Activated T-cell treated with anti-CD3 and anti-CD28 coated beads for 4 hours (primary cell): ENCODE results near the gene ANXA8L1.
"Not testable (repeated sequence)": the region's sequence is repeated elsewhere in the genome, so short reads cannot be mapped to it uniquely, and the experiment has no call there.

Experiments used
- DNase-seq: peaks from one replicate; pipeline ENCODE4 v3.0.0-alpha.2; 2020

ANXA8L1 gene

GRCh38 chr10:46375406-46375805 lies at the start of gene ANXA8L1:
ANXA8L1 (plus strand) TSS chr10:46375776; CDS start chr10:46375852, 76 bp downstream.
- not testable (repeated sequence) for DNase-seq

- DNase-seq = no peak
These were observed 49.5 kb upstream of the ANXA8L1 start for GRCh38 chr10:46326066-46326465.

GRCh38 chr10:46326971-46327370 lies 48.6 kb upstream of the ANXA8L1 start:
- no peak for DNase-seq

GRCh38 chr10:46327685-46328084 lies 47.9 kb upstream of the ANXA8L1 start:
- DNase-seq = no peak

GRCh38 chr10:46328853-46329689 lies 46.5 kb upstream of the ANXA8L1 start:
- no peak for DNase-seq

- DNase-seq = no peak
These were observed 45.9 kb upstream of the ANXA8L1 start for GRCh38 chr10:46329690-46330016.

- DNase-seq = no peak
These were observed 44.7 kb upstream of the ANXA8L1 start for GRCh38 chr10:46330894-46331293.

- not testable (repeated sequence) for DNase-seq
These were observed 10.1 kb upstream of the ANXA8L1 start for GRCh38 chr10:46365484-46365883.

- not testable (repeated sequence) for DNase-seq
These were observed 8.4 kb upstream of the ANXA8L1 start for GRCh38 chr10:46367209-46367608.

GRCh38 chr10:46367666-46368240 lies 7.8 kb upstream of the ANXA8L1 start:
- DNase-seq = not testable (repeated sequence)

- not testable (repeated sequence) for DNase-seq
These were observed 6.6 kb upstream of the ANXA8L1 start for GRCh38 chr10:46368956-46369355.

- DNase-seq = not testable (repeated sequence)
These were observed 1.2 kb upstream of the ANXA8L1 start for GRCh38 chr10:46374410-46374809.

- not testable (repeated sequence) for DNase-seq
These were observed 1.4 kb downstream of the ANXA8L1 start for GRCh38 chr10:46377022-46377421.

GRCh38 chr10:46377651-46378050 lies 2.1 kb downstream of the ANXA8L1 start:
- not testable (repeated sequence) for DNase-seq

GRCh38 chr10:46378108-46378507 lies 2.5 kb downstream of the ANXA8L1 start:
- not testable (repeated sequence) for DNase-seq

- not testable (repeated sequence) for DNase-seq
These were observed 3.8 kb downstream of the ANXA8L1 start for GRCh38 chr10:46379233-46379848.

GRCh38 chr10:46385858-46386257 lies 10.3 kb downstream of the ANXA8L1 start:
- DNase-seq = not testable (repeated sequence)

GRCh38 chr10:46386694-46387093 lies 11.1 kb downstream of the ANXA8L1 start:
- not testable (repeated sequence) for DNase-seq

- DNase-seq = not testable (repeated sequence)
These were observed 11.8 kb downstream of the ANXA8L1 start for GRCh38 chr10:46387309-46387902.

GRCh38 chr10:46391422-46391821 lies 15.8 kb downstream of the ANXA8L1 start:
- DNase-seq = not testable (repeated sequence)

- DNase-seq = not testable (repeated sequence)
These were observed 21.1 kb downstream of the ANXA8L1 start for GRCh38 chr10:46396441-46397279.

GRCh38 chr10:46397767-46398166 lies 22.2 kb downstream of the ANXA8L1 start:
- not testable (repeated sequence) for DNase-seq
